Stimulated activated naive B cell treated with anti-CD40 and anti-IgM and Interleukin-4, amounts not matched to agents 10 μg/mL and 1 μg/mL and 100 μg/mL, for 72 hours (primary cell): Measurements from ENCODE around the gene DCAF11.

Experiments used
- ATAC-seq, 2 donors: fragments of 150-1000 bp; cut with Tn5 transposase; replicated peaks; 2 replicates each; pipeline ENCODE4 v1.10.0; 2021; ENCODE audit warnings: moderate library complexity in 1 of 2
- DNase-seq: peaks from one replicate; pipeline ENCODE4 v3.0.0; 2021
- H3K27ac Mint-ChIP-seq: one replicate; pipeline ENCODE4 v1.8.0; 2022; ENCODE audit warnings: mild to moderate bottlenecking, mixed read lengths
- H3K27me3 Mint-ChIP-seq, 2 donors: one replicate each; pipeline ENCODE4 v1.8.0; 2022; ENCODE audit warnings: mixed read lengths in 2 of 2
- H3K36me3 Mint-ChIP-seq, 2 donors: one replicate each; pipeline ENCODE4 v1.8.0; 2022; ENCODE audit warnings: mixed read lengths in 2 of 2, mild to moderate bottlenecking in 1 of 2
- H3K4me1 Mint-ChIP-seq, 2 donors: one replicate each; pipeline ENCODE4 v1.8.0; 2022; ENCODE audit warnings: mixed read lengths in 2 of 2, mild to moderate bottlenecking in 1 of 2
- H3K4me3 Mint-ChIP-seq, 2 donors: one replicate each; pipeline ENCODE4 v1.8.0; 2022; ENCODE audit warnings: mild to moderate bottlenecking in 2 of 2, mixed read lengths in 2 of 2, moderate library complexity in 1 of 2
- H3K9me3 Mint-ChIP-seq, 2 donors: one replicate each; pipeline ENCODE4 v1.8.0; 2022; ENCODE audit warnings: mixed read lengths in 2 of 2, mild to moderate bottlenecking in 1 of 2

The DCAF11 gene

GRCh38 chr14:24141097-24141880, 26.7 kb downstream of the DCAF11 start, which contains the start of gene EMC9:
Gene EMC9 (minus strand): TSS chr14:24141591. CDS start chr14:24141304, 287 bp downstream.
- H3K27ac Mint-ChIP-seq, result peak within 1 kb of the TSS; percentile 88
- H3K4me1 Mint-ChIP-seq, result peaks cover 56 to 86% of the 10 kb centered on the region in 2 donors
- H3K36me3 Mint-ChIP-seq, result peaks cover 54 to 67% of the 10 kb centered on the region in 2 donors
- DNase-seq (peak; percentile 98), ATAC-seq (peak; percentile 88 to 89)
- peak within 1 kb of the TSS; percentile 85 to 94 for H3K4me3 Mint-ChIP-seq
- H3K9me3 Mint-ChIP-seq, result no peaks in the 10 kb centered on the region
- no peaks in the 10 kb centered on the region for H3K27me3 Mint-ChIP-seq

- Mint-ChIP-seq H3K27me3 (no peaks in the 10 kb centered on the region), H3K27ac (no peak overlapping the region), H3K36me3 (peaks cover 46 to 55% of the 10 kb centered on the region in 2 donors), H3K9me3 (no peaks in the 10 kb centered on the region), H3K4me3 (no peak overlapping the region), H3K4me1 (peaks cover 46 to 77% of the 10 kb centered on the region in 2 donors)
- ATAC-seq (no peak), DNase-seq (no peak)
Measured at GRCh38 chr14:24143511-24143910, 28.9 kb downstream of the DCAF11 start.

- H3K4me1 Mint-ChIP-seq, result peaks cover 43 to 77% of the 10 kb centered on the region in 2 donors
- no peaks in the 10 kb centered on the region for H3K9me3 Mint-ChIP-seq
- no peak for DNase-seq
- no peak overlapping the region for H3K27ac Mint-ChIP-seq
- H3K36me3 Mint-ChIP-seq, result peaks cover 43 to 52% of the 10 kb centered on the region in 2 donors
- no peak for ATAC-seq
- H3K4me3 Mint-ChIP-seq, result no peak overlapping the region
- H3K27me3 Mint-ChIP-seq, result no peaks in the 10 kb centered on the region
Measured at GRCh38 chr14:24144451-24144850, 29.9 kb downstream of the DCAF11 start.

GRCh38 chr14:24145219-24145618, 30.6 kb downstream of the DCAF11 start:
- Mint-ChIP-seq H3K4me3 (peak overlapping the region; percentile 96 to 97), H3K4me1 (peaks cover 44 to 75% of the 10 kb centered on the region in 2 donors), H3K27me3 (no peaks in the 10 kb centered on the region), H3K9me3 (no peaks in the 10 kb centered on the region), H3K27ac (peak overlapping the region; percentile 97), H3K36me3 (peaks cover 43 to 53% of the 10 kb centered on the region in 2 donors)
- DNase-seq (no peak), ATAC-seq (no peak)

- Mint-ChIP-seq H3K27ac (peak overlapping the region; percentile 97), H3K9me3 (no peaks in the 10 kb centered on the region), H3K4me1 (peaks cover 44 to 76% of the 10 kb centered on the region in 2 donors), H3K27me3 (no peaks in the 10 kb centered on the region), H3K36me3 (peaks cover 49 to 56% of the 10 kb centered on the region in 2 donors), H3K4me3 (peak overlapping the region; percentile 96 to 97)
- no peak for ATAC-seq
- no peak for DNase-seq
Measured at GRCh38 chr14:24145690-24146452, 31.3 kb downstream of the DCAF11 start.

GRCh38 chr14:24146453-24146977, 31.9 kb downstream of the DCAF11 start, which contains the start of gene PSME2:
Gene PSME2 (minus strand): TSS chr14:24146610. CDS start chr14:24146581, 29 bp downstream.
- Mint-ChIP-seq H3K27ac (peak within 1 kb of the TSS; percentile 97), H3K9me3 (no peaks in the 10 kb centered on the region), H3K4me1 (peaks cover 45 to 76% of the 10 kb centered on the region in 2 donors), H3K27me3 (no peaks in the 10 kb centered on the region), H3K4me3 (peak within 1 kb of the TSS; percentile 96 to 97), H3K36me3 (peaks cover 54 to 59% of the 10 kb centered on the region in 2 donors)
- DNase-seq (peak; percentile 97), ATAC-seq (peak; percentile 79 to 80)

- Mint-ChIP-seq H3K27me3 (no peaks in the 10 kb centered on the region), H3K4me3 (peak within 1 kb of the TSS; percentile 96 to 97), H3K9me3 (no peaks in the 10 kb centered on the region), H3K4me1 (peaks cover 40 to 72% of the 10 kb centered on the region in 2 donors), H3K27ac (peak within 1 kb of the TSS; percentile 97), H3K36me3 (peaks cover 57 to 62% of the 10 kb centered on the region in 2 donors)
- DNase-seq (peak; percentile 96), ATAC-seq (peak; percentile 87 to 88)
Measured at GRCh38 chr14:24146978-24147760, 32.6 kb downstream of the DCAF11 start, which contains the start of gene RNF31. Gene RNF31 (plus strand): TSS chr14:24147498. CDS start chr14:24147699, 201 bp downstream.

- no peaks in the 10 kb centered on the region for H3K9me3 Mint-ChIP-seq
- peak overlapping the region; percentile 56 for H3K27ac Mint-ChIP-seq
- no peak for DNase-seq
- H3K4me1 Mint-ChIP-seq, result peaks cover 38 to 65% of the 10 kb centered on the region in 2 donors
- peaks cover 54 to 58% of the 10 kb centered on the region in 2 donors for H3K36me3 Mint-ChIP-seq
- no peaks in the 10 kb centered on the region for H3K27me3 Mint-ChIP-seq
- peak overlapping the region; percentile 96 to 97 for H3K4me3 Mint-ChIP-seq
- no peak for ATAC-seq
Measured at GRCh38 chr14:24147761-24148428, 33.3 kb downstream of the DCAF11 start.

GRCh38 chr14:24149302-24149969, 34.9 kb downstream of the DCAF11 start:
- peaks cover 43 to 44% of the 10 kb centered on the region in 2 donors for H3K36me3 Mint-ChIP-seq
- H3K4me1 Mint-ChIP-seq, result peaks cover 28 to 49% of the 10 kb centered on the region in 2 donors
- DNase-seq (no peak), ATAC-seq (no peak)
- no peaks in the 10 kb centered on the region for H3K27me3 Mint-ChIP-seq
- no peaks in the 10 kb centered on the region for H3K9me3 Mint-ChIP-seq
- H3K4me3 Mint-ChIP-seq, result peak overlapping the region; percentile 6 to 31
- H3K27ac Mint-ChIP-seq, result no peak overlapping the region

- no peak for ATAC-seq
- Mint-ChIP-seq H3K9me3 (no peaks in the 10 kb centered on the region), H3K36me3 (peaks cover 41 to 42% of the 10 kb centered on the region in 2 donors), H3K27me3 (no peaks in the 10 kb centered on the region), H3K4me3 (no peak overlapping the region), H3K4me1 (peaks cover 24 to 43% of the 10 kb centered on the region in 2 donors), H3K27ac (no peak overlapping the region)
- no peak for DNase-seq
Measured at GRCh38 chr14:24150061-24150460, 35.5 kb downstream of the DCAF11 start.

GRCh38 chr14:24150567-24150966, 36.0 kb downstream of the DCAF11 start:
- no peak for ATAC-seq
- Mint-ChIP-seq H3K4me1 (peaks cover 19 to 38% of the 10 kb centered on the region in 2 donors), H3K27ac (peak overlapping the region; percentile 51), H3K36me3 (peaks cover 40 to 41% of the 10 kb centered on the region in 2 donors), H3K4me3 (no peak overlapping the region), H3K27me3 (no peaks in the 10 kb centered on the region), H3K9me3 (no peaks in the 10 kb centered on the region)
- no peak for DNase-seq

- Mint-ChIP-seq H3K27ac (no peak overlapping the region), H3K9me3 (no peaks in the 10 kb centered on the region), H3K4me3 (no peak overlapping the region), H3K36me3 (peaks cover 41% of the 10 kb centered on the region in 2 donors), H3K4me1 (peaks cover 18 to 34% of the 10 kb centered on the region in 2 donors), H3K27me3 (no peaks in the 10 kb centered on the region)
- ATAC-seq (no peak), DNase-seq (no peak)
Measured at GRCh38 chr14:24150993-24151392, 36.4 kb downstream of the DCAF11 start.
